Muscle layer of colon (tissue), 2 donors: ENCODE measurements around the gene PREX1.

Experiments
- H3K27ac ChIP-seq: one replicate; pipeline ENCODE4 v1.7.0; 2013; ENCODE audit warnings: low read depth, mild to moderate bottlenecking, low read length, moderate library complexity
- H3K27me3 ChIP-seq, 2 donors: one replicate each; pipeline ENCODE4 v1.7.0; 2013; ENCODE audit warnings: low read length in 2 of 2, mild to moderate bottlenecking in 2 of 2; ENCODE audit not compliant: insufficient read depth in 2 of 2, control insufficient read depth in 1 of 2
- H3K36me3 ChIP-seq: one replicate; pipeline ENCODE4 v1.7.0; 2013; ENCODE audit warnings: mild to moderate bottlenecking, low read length; ENCODE audit not compliant: insufficient read depth
- H3K4me1 ChIP-seq: one replicate; pipeline ENCODE4 v1.7.0; 2013; ENCODE audit warnings: mild to moderate bottlenecking, low read length; ENCODE audit not compliant: insufficient read depth
- H3K4me3 ChIP-seq, 2 donors: one replicate each; pipeline ENCODE4 v1.7.0; 2013; ENCODE audit warnings: low read length in 2 of 2, low read depth in 1 of 2, mild to moderate bottlenecking in 1 of 2, moderate library complexity in 1 of 2
- H3K9ac ChIP-seq: one replicate; pipeline ENCODE4 v1.7.0; 2013; ENCODE audit warnings: low read length
- H3K9me3 ChIP-seq: one replicate; pipeline ENCODE4 v1.7.0; 2013; ENCODE audit warnings: mild to moderate bottlenecking, low read length
- donor health status: abdominal sarcoma.
- donor health status: Adenocarcinoma of cecum.

Gene PREX1

DNA sequence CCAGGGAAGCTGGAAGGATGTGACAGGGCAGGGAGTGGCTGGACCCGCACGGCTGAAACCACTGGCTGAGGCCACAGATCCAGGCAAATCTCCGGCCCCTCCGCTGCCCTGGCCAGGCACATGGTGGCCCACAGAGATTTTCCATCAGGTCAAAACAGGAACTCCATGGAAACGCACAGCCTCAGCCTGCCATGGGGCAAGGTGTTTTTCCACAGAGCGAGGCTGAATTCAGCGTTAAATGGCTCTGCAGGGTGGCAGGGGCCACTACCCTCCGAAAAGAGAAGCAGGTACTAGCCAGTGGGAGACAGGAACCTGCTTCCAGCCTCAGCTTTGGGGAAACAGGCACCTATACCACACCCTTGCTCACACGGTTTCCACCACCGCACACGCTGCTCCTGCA lies 53.1 kb downstream of the PREX1 start:
- no peaks in the 10 kb centered on the region for H3K4me1 ChIP-seq
- no peaks in the 10 kb centered on the region for H3K36me3 ChIP-seq
- no peak overlapping the region for H3K27ac ChIP-seq
- H3K9me3 ChIP-seq, result no peaks in the 10 kb centered on the region
- no peak overlapping the region for H3K4me3 ChIP-seq
- no peak overlapping the region for H3K9ac ChIP-seq
- no peaks in the 10 kb centered on the region for H3K27me3 ChIP-seq

DNA sequence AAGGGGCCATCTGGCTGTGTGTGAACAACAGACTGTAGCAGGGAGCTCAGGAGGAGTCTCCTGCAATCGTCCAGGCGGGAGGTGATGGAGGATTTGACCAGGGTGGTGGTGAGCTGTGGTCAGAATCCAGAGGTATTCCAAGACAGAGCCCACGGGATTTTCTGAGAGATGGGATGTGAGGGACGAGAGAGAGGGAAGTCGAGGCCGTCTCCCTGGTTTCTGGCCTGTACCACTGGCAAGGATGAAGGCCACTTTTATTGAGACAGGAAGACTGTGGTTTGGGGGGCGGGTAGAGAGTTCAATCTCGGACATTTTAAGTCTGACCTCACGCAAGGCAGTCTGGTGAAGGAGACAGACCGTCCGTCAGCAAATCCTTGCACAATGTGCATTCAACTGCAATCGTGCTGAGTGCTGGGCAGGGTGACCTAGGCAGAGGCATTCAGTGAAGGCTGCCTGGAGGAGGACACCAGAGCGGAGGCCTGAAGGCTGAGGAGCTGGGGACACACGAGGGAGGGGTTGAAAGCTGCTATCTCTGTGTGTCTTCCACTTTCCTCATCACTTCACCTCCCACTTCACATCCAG lies 53.9 kb downstream of the PREX1 start:
- H3K36me3 ChIP-seq, result no peaks in the 10 kb centered on the region
- no peaks in the 10 kb centered on the region for H3K9me3 ChIP-seq
- H3K9ac ChIP-seq, result no peak overlapping the region
- no peak overlapping the region for H3K4me3 ChIP-seq
- H3K27ac ChIP-seq, result no peak overlapping the region
- H3K4me1 ChIP-seq, result no peaks in the 10 kb centered on the region
- peaks cover 0 to 6% of the 10 kb centered on the region in 2 donors for H3K27me3 ChIP-seq

DNA sequence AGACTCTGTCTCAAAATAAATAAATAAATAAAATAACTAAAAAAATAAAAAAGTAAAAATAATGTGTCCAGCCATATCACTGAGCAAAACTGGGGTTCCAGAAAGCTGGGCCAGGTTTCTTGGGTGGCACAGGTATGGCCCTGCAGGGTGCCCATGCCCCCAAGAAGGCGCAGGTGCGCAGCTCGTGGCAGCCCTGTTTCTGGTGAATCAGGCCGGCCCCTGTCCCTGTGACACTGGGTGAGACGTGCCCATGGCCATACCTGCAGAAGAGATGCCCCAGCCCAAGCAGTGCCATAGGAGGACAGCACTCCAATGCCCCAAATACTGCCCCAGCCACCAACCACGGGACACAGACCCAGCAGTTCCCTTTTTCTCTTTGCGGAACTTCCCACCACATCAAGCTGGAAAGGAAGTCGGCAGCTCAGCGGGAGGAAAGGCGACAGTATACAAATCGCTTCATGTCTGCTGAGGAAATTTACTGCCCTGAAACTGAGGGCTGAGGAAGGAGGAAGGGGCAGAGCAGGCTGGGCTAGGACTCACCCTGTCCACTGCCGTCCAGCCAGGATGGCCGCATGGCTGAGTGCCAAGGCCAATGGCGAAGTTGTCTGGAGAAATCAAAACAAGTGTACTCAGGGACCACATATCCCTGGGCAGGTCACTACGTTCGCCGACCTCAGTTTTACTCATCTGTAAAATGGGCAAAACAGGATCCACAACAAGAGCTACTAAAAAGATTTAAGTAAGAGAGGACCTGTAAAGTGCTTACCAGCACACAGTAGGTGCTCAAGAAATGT lies 55.4 kb downstream of the PREX1 start:
- Histone ChIP-seq H3K27ac (no peak overlapping the region), H3K4me1 (no peaks in the 10 kb centered on the region), H3K4me3 (no peak overlapping the region), H3K9ac (no peak overlapping the region), H3K36me3 (no peaks in the 10 kb centered on the region), H3K9me3 (no peaks in the 10 kb centered on the region), H3K27me3 (peaks cover 0 to 6% of the 10 kb centered on the region in 2 donors)

DNA sequence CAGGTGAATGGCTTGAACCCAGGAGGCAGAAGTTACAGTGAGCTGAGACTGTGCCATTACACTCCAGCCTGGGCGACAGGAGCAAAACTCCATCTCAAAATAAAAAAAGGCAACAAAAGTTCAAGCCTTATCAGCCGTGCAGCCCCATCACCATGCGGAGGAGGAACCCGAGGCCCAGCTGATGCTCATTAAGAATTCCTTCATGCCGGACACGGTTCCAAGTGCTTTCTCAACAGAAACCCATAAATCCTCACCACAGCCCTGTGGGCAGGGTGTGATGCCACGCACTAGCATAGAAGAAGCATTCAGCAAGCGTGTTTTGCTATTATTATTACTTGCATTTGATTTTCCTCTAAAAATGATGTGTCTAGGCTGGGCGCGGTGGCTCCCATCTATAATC lies 56.3 kb downstream of the PREX1 start:
- Histone ChIP-seq H3K9ac (no peak overlapping the region), H3K27me3 (peaks cover 0 to 6% of the 10 kb centered on the region in 2 donors), H3K4me3 (no peak overlapping the region), H3K4me1 (no peaks in the 10 kb centered on the region), H3K36me3 (no peaks in the 10 kb centered on the region), H3K9me3 (no peaks in the 10 kb centered on the region), H3K27ac (no peak overlapping the region)

DNA sequence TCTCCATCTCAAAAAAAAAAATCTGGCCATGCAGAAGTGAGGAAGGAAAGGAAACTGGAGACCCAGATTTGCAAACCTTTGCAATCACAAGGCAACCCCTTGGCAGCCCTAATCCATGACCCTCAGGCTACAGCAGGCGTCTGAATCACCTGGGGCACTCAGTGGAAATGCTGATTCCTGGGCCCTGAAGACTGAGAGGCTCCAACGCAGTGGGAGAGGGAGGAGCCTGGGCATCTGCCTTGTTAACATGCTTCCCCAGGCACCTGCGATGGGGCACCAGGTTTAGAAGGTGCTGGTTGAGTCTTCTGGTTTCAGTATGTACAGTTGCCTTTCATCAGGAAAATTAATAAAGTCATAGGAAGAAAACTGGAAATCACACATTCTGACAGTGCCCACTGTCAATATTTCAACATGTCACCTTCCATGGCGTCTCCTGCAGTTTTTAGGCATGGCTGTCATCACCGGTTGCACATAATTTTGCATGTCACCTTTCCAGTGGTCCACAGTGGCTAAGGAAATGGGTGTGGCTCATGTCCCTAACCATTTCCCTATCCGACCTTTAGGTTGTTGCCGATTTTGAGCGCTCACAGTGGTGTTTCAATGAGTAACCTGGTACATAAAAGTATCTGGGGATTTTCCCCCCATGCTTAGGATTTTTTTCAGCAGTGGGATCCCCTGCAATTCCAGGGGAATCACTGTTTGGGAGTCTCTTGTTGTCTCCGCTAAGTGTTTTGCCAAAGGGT lies 56.9 kb downstream of the PREX1 start:
- H3K27me3 ChIP-seq, result peaks cover 0 to 6% of the 10 kb centered on the region in 2 donors
- H3K9ac ChIP-seq, result no peak overlapping the region
- no peaks in the 10 kb centered on the region for H3K9me3 ChIP-seq
- H3K36me3 ChIP-seq, result no peaks in the 10 kb centered on the region
- H3K27ac ChIP-seq, result no peak overlapping the region
- no peak overlapping the region for H3K4me3 ChIP-seq
- no peaks in the 10 kb centered on the region for H3K4me1 ChIP-seq

DNA sequence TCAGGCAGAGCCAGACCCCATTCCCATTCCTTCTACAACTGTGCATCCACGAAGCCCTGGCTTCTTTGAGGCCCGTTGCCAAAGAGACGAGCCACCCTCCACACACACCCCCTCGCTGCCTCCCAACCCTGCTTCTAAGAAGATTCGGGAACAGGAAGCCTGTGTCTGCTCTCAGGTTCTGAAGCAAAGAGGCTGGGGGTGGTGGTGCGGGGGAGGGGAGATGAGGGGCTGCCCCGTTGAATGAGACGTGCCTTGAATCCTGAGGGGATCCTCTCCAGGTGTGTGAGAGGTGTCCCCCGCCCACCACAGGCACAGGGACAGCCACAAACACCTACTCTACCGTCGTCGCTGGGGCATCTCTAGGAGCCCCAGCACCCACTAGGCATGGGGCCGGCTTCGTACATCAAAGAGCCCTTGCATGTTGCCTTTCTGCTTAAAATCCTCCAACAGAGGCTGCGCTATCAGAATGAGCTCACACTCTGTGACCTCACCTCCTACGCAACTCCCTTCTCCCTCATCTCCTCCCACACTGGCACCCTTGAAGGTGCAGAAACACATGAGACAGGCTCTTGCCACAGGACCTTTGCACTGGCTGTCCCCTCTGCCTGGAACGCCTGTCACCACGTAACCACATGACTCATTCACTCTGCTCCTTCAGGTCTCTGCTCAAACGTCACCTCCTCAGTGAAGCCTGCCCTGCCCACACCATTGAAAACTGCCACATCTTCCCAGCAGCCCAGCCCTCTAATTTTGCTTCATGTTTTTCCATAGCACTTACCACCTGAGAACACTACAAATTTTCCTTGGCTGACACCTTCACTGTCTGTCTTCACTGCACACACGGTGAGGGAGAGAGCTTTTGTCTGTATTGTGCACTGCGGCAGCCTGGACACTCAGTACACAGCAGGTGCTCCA lies 58.5 kb downstream of the PREX1 start:
- Histone ChIP-seq H3K4me3 (no peak overlapping the region), H3K9ac (no peak overlapping the region), H3K4me1 (no peaks in the 10 kb centered on the region), H3K36me3 (no peaks in the 10 kb centered on the region), H3K27me3 (peaks cover 0 to 6% of the 10 kb centered on the region in 2 donors), H3K9me3 (no peaks in the 10 kb centered on the region), H3K27ac (no peak overlapping the region)

DNA sequence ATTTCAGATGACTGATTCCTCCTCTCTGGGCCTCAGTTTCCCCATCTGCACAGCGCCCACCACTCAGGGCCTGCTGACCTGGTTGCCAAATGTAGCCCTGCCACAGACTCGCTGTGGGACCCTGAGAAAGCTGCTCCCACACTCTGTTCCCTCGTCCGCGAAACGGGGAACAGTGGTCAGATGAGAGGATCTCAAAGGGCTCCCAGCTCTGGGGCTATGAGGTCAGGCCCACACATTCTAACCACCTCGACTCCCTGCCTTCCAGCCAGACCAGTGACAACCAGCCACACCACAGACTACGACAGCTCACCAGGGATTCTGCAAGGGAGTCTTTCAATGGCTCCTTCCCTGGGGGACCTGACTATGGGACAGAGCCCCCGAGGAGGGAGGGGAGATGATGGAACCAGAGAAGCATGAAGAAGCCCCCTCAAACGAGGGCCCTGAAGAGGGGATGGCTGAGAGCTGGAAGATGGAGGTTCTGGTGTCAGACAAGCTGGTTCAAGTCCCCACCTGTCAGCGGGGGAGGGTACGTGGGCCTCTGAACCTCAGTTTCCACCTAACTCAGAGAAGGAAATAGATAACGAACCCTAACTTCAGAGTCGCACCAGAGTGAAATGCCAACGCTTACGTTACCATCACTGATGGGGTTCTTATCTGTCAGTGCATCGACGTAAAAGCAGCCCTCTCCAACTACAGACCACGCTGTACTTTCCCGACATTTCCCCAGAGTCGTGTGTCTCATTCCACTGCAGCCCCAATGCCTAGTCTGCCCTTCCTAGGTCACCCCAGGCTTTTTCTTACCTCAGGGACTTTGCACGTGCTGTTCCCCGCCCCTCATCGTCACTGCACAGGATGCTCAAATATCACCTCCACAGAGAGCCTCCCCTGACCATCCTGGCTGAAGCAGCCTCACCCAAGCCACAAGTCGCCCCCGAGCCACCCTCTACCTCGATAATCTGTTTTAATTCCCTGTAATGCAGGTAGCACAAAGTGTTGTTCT lies 60.5 kb downstream of the PREX1 start:
- Histone ChIP-seq H3K4me3 (no peak overlapping the region), H3K9me3 (no peaks in the 10 kb centered on the region), H3K4me1 (no peaks in the 10 kb centered on the region), H3K27me3 (peaks cover 0 to 6% of the 10 kb centered on the region in 2 donors), H3K9ac (no peak overlapping the region), H3K27ac (no peak overlapping the region), H3K36me3 (no peaks in the 10 kb centered on the region)

DNA sequence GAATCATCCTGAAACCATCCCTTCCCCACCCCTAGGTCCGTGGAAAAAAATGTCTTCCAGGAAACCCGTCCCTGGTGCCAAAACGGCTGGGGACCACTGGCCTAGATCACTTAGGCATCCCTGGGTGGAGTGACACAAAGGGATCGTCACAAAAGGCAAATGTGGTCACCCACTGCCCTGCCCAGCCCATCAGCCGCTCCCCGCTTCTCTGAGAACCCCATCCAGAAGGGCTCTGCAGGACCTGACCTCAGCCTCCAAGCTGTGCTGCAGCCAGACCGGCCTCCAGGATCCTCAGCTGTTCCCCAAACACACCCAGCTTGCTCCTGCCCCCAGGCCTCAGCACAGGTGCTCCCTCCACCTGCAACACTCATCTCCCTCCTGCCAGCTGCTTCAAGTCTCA lies 61.6 kb downstream of the PREX1 start:
- no peaks in the 10 kb centered on the region for H3K4me1 ChIP-seq
- H3K27ac ChIP-seq, result no peak overlapping the region
- H3K9ac ChIP-seq, result no peak overlapping the region
- H3K9me3 ChIP-seq, result no peaks in the 10 kb centered on the region
- H3K4me3 ChIP-seq, result no peak overlapping the region
- H3K36me3 ChIP-seq, result no peaks in the 10 kb centered on the region
- H3K27me3 ChIP-seq, result peaks cover 0 to 6% of the 10 kb centered on the region in 2 donors

DNA sequence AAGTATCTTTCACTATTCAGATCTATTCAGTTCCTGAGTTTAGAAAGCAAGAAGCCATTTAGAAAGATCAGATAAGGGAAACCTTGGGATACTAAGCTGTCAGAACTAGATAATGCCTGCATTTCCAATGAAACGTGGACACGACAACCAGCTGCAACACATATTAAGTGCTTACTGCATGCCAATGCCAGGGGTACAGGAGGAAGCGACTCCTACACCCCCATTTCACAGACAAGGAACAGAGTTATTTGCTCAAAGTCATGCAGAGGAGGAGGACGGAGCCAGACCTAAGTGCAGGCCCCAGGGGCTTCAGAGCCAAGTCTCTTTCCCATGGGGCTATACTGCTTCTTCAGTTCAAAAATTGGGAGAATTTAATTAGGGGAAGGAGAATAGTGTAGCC lies 62.4 kb downstream of the PREX1 start:
- Histone ChIP-seq H3K36me3 (no peaks in the 10 kb centered on the region), H3K4me1 (no peaks in the 10 kb centered on the region), H3K9ac (no peak overlapping the region), H3K9me3 (no peaks in the 10 kb centered on the region), H3K27me3 (peaks cover 0 to 6% of the 10 kb centered on the region in 2 donors), H3K27ac (no peak overlapping the region), H3K4me3 (no peak overlapping the region)

DNA sequence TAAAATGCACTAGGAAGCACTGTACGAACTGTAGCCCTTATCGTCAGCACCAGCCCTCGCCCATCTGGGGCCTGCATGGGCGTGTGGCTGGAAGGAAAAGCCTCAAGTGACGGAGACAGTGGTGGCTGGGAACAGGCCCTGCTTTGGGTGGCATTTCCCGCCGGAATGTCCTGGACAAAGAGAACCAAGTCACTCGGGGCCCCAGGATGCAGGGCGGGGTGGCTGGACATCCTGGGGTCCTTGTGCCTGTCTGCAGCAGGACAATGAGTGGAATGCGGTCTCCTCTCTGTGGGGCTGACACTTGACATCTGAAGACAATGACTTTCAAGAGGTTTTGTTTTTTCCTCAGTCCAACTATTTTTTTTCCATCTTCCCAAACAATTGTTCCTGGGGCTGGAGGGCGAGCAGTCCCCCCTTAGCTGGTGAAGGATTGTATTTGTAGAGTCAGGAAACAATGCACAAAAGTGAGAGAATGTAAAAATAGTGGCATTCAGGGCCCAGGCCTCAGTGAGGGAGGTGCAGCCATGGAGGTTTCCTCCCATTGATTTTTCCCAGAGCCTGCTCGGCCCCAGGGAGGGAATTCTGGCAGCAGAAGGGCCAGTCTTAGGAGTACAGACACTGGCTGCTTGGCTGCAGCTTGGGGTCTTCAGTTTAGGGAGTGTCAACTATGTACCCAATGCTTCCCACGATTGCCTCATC lies 64.4 kb downstream of the PREX1 start:
- no peak overlapping the region for H3K27ac ChIP-seq
- H3K9me3 ChIP-seq, result no peaks in the 10 kb centered on the region
- H3K27me3 ChIP-seq, result no peaks in the 10 kb centered on the region
- H3K36me3 ChIP-seq, result no peaks in the 10 kb centered on the region
- no peaks in the 10 kb centered on the region for H3K4me1 ChIP-seq
- H3K9ac ChIP-seq, result no peak overlapping the region
- H3K4me3 ChIP-seq, result no peak overlapping the region
